GM21423 (cell line): ENCODE measurements around the gene OPCML.

Experiments
- ATAC-seq: cut with Tn5 transposase; IDR thresholded peaks from one replicate; pipeline ENCODE4 v1.9.1; 2021; ENCODE audit warnings: mild to moderate bottlenecking, moderate library complexity; ENCODE audit not compliant: unreplicated experiment

Gene OPCML

DNA sequence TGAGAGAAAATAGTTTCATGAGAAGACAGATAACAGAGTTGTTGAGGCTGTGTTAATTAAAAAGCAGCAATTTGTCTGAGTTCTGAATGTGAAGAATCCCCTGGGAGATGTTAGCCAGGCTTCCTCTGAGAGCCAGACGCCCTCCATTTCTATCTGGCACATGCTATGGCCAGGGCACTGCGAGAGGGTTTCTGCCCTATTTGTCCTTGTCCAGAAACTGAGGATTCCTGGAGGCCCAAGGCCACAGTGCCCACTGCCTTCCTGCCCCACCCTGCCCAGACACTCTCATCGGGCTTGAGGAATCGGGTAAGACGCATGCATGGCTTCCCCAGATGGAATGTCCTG is 484.6 kb downstream of the OPCML start:
- no peak for ATAC-seq

GRCh38 chr11:133047036-133047770 is 485.1 kb downstream of the OPCML start:
- ATAC-seq, result no peak

- ATAC-seq, result no peak
Observed at GRCh38 chr11:133046252-133046651, 486.0 kb downstream of the OPCML start.

GRCh38 chr11:133041928-133042882 is 490.1 kb downstream of the OPCML start:
- ATAC-seq, result no peak

GRCh38 chr11:133041181-133041580 is 491.1 kb downstream of the OPCML start:
- ATAC-seq, result no peak

DNA sequence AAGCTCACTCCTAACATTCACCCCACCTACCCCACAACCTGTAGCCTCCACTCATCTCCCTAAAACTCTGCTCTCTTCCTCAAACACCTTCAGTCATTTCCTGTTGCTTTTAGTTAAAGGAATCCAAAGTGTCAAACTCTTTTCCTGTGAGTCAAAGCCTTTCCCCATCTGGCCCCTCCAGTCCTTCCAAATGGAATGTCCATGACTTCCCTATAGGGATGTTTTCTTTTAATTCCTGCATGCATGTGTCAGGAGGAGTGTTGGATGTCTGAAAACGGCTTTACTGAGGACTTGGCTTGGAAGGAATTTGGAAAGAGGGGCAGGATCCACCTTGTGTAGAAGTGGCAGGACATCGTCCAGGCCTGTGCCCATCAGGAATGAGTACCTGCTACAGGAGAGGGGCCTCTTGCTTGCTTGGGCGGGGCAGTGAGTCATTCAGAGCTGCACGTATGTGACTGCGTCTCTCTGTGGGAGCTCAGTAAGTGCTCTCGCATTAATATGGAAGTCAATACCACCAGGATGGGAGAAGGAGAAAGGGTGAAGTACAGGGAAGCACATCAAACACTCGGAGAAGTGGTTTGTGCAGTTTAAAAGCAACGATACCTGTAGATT is 491.9 kb downstream of the OPCML start:
- ATAC-seq, result no peak

GRCh38 chr11:133038850-133039249 is 493.5 kb downstream of the OPCML start:
- no peak for ATAC-seq

- no peak for ATAC-seq
Observed at GRCh38 chr11:133034929-133035328, 497.4 kb downstream of the OPCML start.

DNA sequence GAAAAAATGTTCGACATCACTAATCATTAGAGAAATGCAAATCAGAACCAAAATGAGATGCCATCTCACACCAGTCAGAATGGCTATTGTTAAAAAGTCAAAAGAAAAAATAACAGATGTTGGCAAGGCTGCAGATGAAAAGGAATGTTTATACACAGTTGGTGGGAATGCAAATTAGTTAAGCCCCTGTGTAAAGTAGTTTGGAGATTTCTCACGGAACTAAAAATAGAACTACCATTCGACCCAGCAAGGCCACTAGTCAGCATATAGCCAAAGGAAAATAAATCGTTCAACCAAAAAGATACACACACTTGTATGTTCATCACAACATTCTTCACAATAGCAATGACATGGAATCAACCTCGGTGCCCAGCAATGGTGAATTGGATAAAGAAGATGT is 503.2 kb downstream of the OPCML start:
- no peak for ATAC-seq

GRCh38 chr11:133026952-133027351 is 505.3 kb downstream of the OPCML start:
- ATAC-seq, result no peak

DNA sequence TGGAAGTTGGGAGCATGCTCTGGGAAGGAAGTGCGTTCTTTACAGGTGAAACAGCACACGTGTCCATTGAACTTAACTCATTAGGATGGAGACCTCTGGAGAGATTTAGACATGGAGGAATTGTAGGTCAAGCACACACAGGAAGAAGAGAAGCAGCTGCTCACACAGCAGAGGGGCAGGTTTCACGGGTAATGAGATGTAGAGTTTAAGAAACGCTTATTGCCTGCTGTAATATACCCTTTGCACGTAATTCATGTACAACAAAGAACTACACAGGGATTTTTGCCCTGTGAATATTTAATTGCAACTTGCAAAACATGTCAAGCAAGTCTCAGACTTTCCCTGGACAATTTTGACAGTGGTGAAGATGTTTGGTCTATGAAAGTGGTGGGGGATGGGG is 508.0 kb downstream of the OPCML start:
- no peak for ATAC-seq

GRCh38 chr11:133023232-133023631 is 509.1 kb downstream of the OPCML start:
- ATAC-seq, result no peak

GRCh38 chr11:133021553-133021952 is 510.7 kb downstream of the OPCML start:
- no peak for ATAC-seq

DNA sequence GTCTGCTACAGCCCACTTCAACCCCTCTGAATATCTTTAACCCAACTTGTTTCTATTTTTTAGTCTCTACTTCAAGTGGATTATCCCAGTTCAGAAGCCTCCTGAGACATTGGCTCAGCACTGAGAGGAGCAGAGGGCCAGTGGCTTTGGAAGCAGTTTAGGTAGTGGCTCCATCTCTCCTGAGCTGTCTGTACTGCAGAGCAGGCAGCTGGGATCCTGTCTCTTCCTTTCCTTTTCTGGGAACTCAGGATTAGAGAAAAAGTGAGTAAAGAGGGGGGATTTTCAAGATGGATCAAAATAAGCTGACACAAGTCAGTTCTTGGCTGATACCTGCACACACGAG is 512.0 kb downstream of the OPCML start:
- no peak for ATAC-seq

- ATAC-seq, result no peak
Observed at GRCh38 chr11:133019545-133020371, 512.5 kb downstream of the OPCML start.

DNA sequence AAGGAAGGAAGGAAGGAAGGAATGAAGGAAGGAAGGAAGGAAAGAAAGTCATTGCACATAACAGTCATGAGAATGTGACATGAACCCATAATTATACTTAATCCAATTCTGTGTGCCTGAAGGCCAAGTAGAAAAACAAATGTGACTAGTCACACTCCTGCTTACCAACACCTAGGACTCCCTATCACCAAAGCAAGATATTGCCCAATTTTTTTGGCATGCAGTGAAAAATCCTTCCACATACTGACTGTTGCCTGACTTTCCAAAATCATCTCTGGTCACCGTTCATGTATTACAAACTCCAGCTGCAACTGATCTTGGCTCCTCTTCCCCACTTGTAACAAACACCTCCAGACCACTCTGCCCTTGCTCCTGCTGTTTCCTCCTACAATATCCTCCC is 516.8 kb downstream of the OPCML start:
- no peak for ATAC-seq

DNA sequence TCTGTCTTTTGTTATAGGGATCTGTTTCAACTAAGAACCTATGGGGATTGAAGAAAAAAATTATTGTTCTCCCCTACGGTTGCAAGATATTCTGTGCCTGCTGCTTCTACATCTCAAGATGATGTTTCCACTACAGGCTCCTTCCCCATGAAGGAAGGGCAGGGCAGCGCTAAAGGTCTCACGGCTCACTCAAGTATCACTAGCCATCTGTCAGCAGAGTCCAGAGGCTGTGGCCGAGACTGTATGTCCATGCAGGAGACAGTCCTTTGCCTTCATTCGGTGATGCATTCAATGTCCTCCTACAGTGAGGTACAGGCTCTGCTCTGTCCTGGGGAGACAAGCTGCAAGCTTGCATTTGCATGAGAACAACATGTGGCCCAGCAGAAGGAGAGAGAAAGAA is 518.0 kb downstream of the OPCML start:
- ATAC-seq, result no peak

DNA sequence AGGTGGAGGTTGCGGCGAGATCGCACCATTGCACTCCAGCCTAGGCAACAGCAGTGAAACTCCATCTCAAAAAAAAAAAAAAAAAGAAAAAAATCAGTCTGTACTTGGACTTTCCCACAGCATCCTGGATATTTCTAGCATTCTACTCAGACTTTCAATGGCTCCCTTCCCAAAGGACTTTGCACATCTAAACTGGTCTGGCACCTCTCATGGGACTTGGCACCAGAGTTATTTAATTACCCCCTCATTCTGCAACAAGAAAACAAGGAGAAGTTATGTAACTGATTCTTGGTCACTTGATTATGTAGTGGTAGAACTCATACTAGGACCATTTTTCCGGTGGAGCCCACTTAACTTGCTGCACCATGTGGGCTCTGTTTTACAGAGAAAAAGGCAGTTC is 519.5 kb downstream of the OPCML start:
- no peak for ATAC-seq

DNA sequence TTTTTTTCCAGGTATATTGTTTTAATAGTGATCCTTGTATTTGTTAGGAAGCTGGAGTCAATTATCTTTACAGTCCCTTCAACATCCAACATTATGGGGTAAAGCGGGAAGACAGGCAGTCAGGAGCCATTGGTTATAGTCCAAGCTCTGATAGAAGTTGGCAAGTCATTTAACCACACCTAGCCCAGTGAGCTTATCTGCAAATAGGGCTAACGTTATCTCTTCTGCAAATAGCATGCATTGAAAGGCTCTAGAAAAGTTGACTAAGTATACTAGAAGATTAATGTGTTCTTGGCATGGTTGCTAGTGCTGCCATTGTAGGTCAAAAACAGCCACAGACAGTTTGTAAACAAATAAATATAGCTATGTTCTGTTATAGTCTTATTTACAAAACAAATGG is 520.7 kb downstream of the OPCML start:
- no peak for ATAC-seq

- ATAC-seq, result no peak
Observed at GRCh38 chr11:133007027-133007584, 525.2 kb downstream of the OPCML start.

GRCh38 chr11:133004369-133004768 is 527.9 kb downstream of the OPCML start:
- no peak for ATAC-seq
